ENCODE results near the gene RALBP1. TPM values are rescaled to one million over a fixed set of nuclear protein-coding genes. Genes with fewer than 3 reads are reported as not detected.

RALBP1 gene
- total and polyA plus RNA-seq, 9 of the 15 experiments (the other 6 are each of a cell fraction or from before 2014, with no cell fraction given) = 10.9 to 70.0 (median 61.3) TPM

DNA sequence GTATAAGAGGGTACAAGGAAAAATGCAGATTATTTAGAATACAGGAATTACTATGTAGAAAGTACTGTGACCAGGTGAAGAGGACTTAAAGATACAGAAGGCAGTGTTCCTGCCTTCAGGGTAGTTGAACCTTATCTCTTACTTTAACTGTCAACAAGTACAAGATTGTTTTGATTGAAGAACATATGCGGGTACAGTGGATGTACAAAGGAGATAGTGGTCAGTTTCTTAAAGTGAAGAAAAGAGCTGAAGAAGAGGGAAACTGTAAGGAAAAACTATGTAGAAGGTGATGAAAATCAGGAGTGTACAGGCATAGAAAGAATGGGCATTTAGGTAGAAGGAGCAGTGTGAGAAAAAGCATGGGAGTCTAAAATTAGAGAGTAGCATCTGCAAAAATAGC is 2.2 kb downstream of the RALBP1 start (continued):
- TF ChIP-seq, protein P1, sequence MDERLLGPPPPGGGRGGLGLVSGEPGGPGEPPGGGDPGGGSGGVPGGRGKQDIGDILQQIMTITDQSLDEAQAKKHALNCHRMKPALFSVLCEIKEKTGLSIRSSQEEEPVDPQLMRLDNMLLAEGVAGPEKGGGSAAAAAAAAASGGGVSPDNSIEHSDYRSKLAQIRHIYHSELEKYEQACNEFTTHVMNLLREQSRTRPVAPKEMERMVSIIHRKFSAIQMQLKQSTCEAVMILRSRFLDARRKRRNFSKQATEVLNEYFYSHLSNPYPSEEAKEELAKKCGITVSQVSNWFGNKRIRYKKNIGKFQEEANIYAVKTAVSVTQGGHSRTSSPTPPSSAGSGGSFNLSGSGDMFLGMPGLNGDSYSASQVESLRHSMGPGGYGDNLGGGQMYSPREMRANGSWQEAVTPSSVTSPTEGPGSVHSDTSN (CRISPR knock-in tag; IDR thresholded peaks at IDR 0.05; ENCODE audit: low read depth) = no peak
- TF ChIP-seq, protein P1 (tag; conservative IDR thresholded peaks at IDR 0.05; ENCODE audit: low read depth) = peak; percentile 64
- TF ChIP-seq HDAC1 (IDR thresholded peaks at IDR 0.05) (peak in 1 of 2 experiments; percentile 51; a peak in 3 of 4 replicates), ZEB2 (IDR thresholded peaks at IDR 0.05) (0 out of 2 replicates have a peak, but pooled peaks have one; percentile 29), FOXK2 (conservative IDR thresholded peaks at IDR 0.05 in 1 of 2, IDR thresholded peaks at IDR 0.05 in 1 of 2; ENCODE audit: low read depth in 2 of 2) (0 out of 4 replicates have a peak, but pooled peaks of 1 of the 2 experiments have one; percentile 14), KDM1A (IDR thresholded peaks at IDR 0.05) (peak in 1 of 2 experiments; percentile 25; a peak in 1 of 4 replicates), SNIP1 (IDR thresholded peaks at IDR 0.05; ENCODE audit: low read depth) (no peak), EP300 (IDR thresholded peaks at IDR 0.05; ENCODE audit: low read length) (peak; percentile 23; the same call in 1 of the 2 replicates), SAFB2 (IDR thresholded peaks at IDR 0.05; ENCODE audit: borderline replicate concordance, low read depth, low read length, severe bottlenecking) (no peak), SMARCE1 (IDR thresholded peaks at IDR 0.05) (0 out of 2 replicates have a peak, but pooled peaks have one; percentile 25), SAFB (IDR thresholded peaks at IDR 0.05; ENCODE audit: borderline replicate concordance, low read depth, low read length) (no peak)
- TF ChIP-seq, protein P2, sequence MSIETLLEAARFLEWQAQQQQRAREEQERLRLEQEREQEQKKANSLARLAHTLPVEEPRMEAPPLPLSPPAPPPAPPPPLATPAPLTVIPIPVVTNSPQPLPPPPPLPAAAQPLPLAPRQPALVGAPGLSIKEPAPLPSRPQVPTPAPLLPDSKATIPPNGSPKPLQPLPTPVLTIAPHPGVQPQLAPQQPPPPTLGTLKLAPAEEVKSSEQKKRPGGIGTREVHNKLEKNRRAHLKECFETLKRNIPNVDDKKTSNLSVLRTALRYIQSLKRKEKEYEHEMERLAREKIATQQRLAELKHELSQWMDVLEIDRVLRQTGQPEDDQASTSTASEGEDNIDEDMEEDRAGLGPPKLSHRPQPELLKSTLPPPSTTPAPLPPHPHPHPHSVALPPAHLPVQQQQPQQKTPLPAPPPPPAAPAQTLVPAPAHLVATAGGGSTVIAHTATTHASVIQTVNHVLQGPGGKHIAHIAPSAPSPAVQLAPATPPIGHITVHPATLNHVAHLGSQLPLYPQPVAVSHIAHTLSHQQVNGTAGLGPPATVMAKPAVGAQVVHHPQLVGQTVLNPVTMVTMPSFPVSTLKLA (conservative IDR thresholded peaks at IDR 0.05) = 0 out of 4 replicates have a peak, but pooled peaks of 1 of the 2 experiments have one; percentile 28
- TF ChIP-seq, protein P3, sequence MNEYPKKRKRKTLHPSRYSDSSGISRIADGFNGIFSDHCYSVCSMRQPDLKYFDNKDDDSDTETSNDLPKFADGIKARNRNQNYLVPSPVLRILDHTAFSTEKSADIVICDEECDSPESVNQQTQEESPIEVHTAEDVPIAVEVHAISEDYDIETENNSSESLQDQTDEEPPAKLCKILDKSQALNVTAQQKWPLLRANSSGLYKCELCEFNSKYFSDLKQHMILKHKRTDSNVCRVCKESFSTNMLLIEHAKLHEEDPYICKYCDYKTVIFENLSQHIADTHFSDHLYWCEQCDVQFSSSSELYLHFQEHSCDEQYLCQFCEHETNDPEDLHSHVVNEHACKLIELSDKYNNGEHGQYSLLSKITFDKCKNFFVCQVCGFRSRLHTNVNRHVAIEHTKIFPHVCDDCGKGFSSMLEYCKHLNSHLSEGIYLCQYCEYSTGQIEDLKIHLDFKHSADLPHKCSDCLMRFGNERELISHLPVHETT (CRISPR knock-in tag; conservative IDR thresholded peaks at IDR 0.05 in 1 of 2, IDR thresholded peaks at IDR 0.05 in 1 of 2) = no peak

Data from K562 (cell line).